KMS-11 (cell line): Measurements from ENCODE around the gene SPIRE2.
"Not testable (repeated sequence)": the region's sequence is repeated elsewhere in the genome, so short reads cannot be mapped to it uniquely, and the experiment has no call there.

Experiments used
- H2AFZ ChIP-seq: fragments of 200-600 bp; sonication (generic); 2 replicates; pipeline ENCODE4 v1.6.1; 2016; ENCODE audit warnings: antibody characterized with exemption, mixed run types, low read depth
- H3K27ac ChIP-seq: fragments of 200-600 bp; sonication (generic); 2 replicates; pipeline ENCODE4 v1.6.1; 2016; ENCODE audit warnings: mild to moderate bottlenecking, mixed run types
- H3K27me3 ChIP-seq: fragments of 200-600 bp; sonication (generic); 2 replicates; pipeline ENCODE4 v1.6.1; 2017; ENCODE audit warnings: mild to moderate bottlenecking, low read depth, mixed run types, moderate library complexity; ENCODE audit not compliant: insufficient read depth
- H3K36me3 ChIP-seq: fragments of 200-600 bp; sonication (generic); 2 replicates; pipeline ENCODE4 v1.6.1; 2017; ENCODE audit warnings: mild to moderate bottlenecking, mixed run types; ENCODE audit not compliant: insufficient read depth
- H3K4me1 ChIP-seq: fragments of 200-600 bp; sonication (generic); 2 replicates; pipeline ENCODE4 v1.6.1; 2016; ENCODE audit warnings: mild to moderate bottlenecking, low read depth, mixed run types; ENCODE audit not compliant: poor library complexity, severe bottlenecking
- H3K4me2 ChIP-seq: fragments of 200-600 bp; sonication (generic); 2 replicates; pipeline ENCODE4 v1.7.0; 2016; ENCODE audit warnings: mild to moderate bottlenecking, mixed run types
- H3K4me3 ChIP-seq: fragments of 200-600 bp; sonication (generic); IDR thresholded peaks from 2 replicates; pipeline ENCODE4 v1.6.1; 2017; ENCODE audit warnings: low read depth, low read length, mixed read lengths; ENCODE audit not compliant: insufficient read depth
- H3K79me2 ChIP-seq: fragments of 200-600 bp; sonication (generic); 2 replicates; pipeline ENCODE4 v1.6.1; 2016; ENCODE audit warnings: low read depth, mixed run types; ENCODE audit not compliant: insufficient read depth
- H3K9ac ChIP-seq: fragments of 200-600 bp; sonication (generic); 2 replicates; pipeline ENCODE4 v1.6.1; 2016; ENCODE audit warnings: mild to moderate bottlenecking, mixed run types
- H4K20me1 ChIP-seq: fragments of 200-600 bp; sonication (generic); 2 replicates; pipeline ENCODE4 v1.6.1; 2016; ENCODE audit warnings: mild to moderate bottlenecking, mixed run types; ENCODE audit not compliant: insufficient read depth
- TF ChIP-seq, protein P1 (sequence below): fragments of 200-600 bp; sonication (generic); conservative IDR thresholded peaks from 2 replicates; pipeline ENCODE4 v1.6.1; 2017; ENCODE audit warnings: low read depth, mild to moderate bottlenecking, antibody characterized with exemption, low read length, moderate library complexity, mixed read lengths

The SPIRE2 gene, protein sequence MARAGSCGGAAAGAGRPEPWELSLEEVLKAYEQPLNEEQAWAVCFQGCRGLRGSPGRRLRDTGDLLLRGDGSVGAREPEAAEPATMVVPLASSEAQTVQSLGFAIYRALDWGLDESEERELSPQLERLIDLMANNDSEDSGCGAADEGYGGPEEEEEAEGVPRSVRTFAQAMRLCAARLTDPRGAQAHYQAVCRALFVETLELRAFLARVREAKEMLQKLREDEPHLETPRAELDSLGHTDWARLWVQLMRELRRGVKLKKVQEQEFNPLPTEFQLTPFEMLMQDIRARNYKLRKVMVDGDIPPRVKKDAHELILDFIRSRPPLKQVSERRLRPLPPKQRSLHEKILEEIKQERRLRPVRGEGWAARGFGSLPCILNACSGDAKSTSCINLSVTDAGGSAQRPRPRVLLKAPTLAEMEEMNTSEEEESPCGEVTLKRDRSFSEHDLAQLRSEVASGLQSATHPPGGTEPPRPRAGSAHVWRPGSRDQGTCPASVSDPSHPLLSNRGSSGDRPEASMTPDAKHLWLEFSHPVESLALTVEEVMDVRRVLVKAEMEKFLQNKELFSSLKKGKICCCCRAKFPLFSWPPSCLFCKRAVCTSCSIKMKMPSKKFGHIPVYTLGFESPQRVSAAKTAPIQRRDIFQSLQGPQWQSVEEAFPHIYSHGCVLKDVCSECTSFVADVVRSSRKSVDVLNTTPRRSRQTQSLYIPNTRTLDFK

DNA sequence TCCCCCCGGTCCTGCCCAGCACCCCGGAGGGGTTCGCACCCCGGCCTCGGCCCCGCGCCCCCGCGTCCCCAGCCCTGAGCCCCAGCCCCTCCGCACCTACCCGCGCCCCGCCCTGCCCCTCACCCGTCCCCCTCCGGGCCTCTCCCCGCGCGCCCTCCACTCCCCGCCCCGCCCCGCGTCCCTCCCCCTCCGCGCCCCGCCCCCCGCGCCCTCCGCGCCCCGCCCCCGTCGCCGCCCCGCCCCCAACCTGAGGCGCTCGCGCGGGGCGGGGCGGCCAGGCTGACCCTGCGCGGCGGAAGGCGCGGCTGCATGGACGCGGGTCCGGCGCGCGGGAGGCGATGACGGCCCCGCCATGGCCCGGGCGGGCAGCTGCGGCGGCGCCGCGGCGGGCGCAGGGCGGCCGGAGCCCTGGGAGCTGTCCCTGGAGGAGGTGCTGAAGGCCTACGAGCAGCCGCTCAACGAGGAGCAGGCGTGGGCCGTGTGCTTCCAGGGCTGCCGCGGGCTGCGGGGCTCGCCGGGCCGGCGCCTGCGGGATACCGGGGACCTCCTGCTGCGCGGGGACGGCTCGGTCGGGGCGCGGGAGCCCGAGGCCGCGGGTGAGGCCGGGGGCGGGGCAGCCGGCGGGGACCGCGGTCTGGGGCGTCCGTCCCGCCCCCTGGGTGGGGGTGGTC, at the start of gene SPIRE2:
TSS of gene SPIRE2 (plus strand) at position 277 of the 671 bp plus-strand sequence. CDS start at position 353, 76 bp downstream.
- Histone ChIP-seq H4K20me1 (no peaks in the 10 kb centered on the region), H3K9ac (no peak within 1 kb of the TSS; the same call in 1 of the 2 replicates), H3K27me3 (peaks cover 12% of the 10 kb centered on the region; the same call in 1 of the 2 replicates), H2AFZ (peak within 1 kb of the TSS; percentile 78), H3K4me1 (peaks cover 10% of the 10 kb centered on the region), H3K27ac (no peak within 1 kb of the TSS), H3K36me3 (no peaks in the 10 kb centered on the region), H3K4me2 (peak within 1 kb of the TSS; percentile 93), H3K79me2 (no peaks in the 10 kb centered on the region), H3K4me3 (no peak within 1 kb of the TSS)
- TF ChIP-seq, protein P1, sequence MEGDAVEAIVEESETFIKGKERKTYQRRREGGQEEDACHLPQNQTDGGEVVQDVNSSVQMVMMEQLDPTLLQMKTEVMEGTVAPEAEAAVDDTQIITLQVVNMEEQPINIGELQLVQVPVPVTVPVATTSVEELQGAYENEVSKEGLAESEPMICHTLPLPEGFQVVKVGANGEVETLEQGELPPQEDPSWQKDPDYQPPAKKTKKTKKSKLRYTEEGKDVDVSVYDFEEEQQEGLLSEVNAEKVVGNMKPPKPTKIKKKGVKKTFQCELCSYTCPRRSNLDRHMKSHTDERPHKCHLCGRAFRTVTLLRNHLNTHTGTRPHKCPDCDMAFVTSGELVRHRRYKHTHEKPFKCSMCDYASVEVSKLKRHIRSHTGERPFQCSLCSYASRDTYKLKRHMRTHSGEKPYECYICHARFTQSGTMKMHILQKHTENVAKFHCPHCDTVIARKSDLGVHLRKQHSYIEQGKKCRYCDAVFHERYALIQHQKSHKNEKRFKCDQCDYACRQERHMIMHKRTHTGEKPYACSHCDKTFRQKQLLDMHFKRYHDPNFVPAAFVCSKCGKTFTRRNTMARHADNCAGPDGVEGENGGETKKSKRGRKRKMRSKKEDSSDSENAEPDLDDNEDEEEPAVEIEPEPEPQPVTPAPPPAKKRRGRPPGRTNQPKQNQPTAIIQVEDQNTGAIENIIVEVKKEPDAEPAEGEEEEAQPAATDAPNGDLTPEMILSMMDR = no peak

DNA sequence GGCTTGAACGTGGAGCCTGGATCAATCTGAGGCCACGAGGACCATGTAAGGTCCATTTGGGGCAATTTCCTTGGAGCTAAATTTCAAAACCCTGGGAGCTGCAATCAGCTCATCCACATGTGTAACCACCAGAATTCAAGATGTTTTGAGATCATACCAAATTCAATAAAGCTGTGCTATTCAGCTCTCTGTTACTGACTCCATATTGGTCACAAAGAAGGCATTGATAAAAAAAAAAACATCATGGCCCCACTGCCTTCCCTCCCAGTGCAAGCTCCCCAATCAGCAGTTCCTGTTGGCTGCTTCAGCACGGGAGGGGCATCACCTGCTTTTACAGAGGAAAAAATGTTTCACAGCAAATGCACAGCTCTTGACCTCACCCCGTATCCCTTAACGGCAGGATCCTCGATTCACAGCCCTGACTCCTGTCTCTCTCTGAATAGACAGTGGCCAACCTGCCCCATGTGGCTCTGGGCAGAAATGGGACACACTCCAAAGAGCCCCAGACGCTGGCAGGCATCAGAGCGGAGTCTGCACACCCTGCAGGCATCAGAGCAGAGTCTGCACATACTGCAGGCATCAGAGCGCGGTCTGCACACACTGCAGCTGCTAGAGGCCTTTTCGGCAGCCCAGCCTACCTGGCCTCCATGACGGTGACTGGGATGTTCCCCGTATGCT, 48.9 kb upstream of the SPIRE2 start:
- Histone ChIP-seq H3K79me2 (no peaks in the 10 kb centered on the region; the same call in 1 of the 2 replicates), H4K20me1 (no peaks in the 10 kb centered on the region), H3K4me2 (no peak overlapping the region), H3K27ac (no peak overlapping the region), H3K27me3 (no peaks in the 10 kb centered on the region), H3K36me3 (peaks cover 16% of the 10 kb centered on the region; the same call in 1 of the 2 replicates), H3K9ac (no peak overlapping the region), H3K4me1 (no peaks in the 10 kb centered on the region), H3K4me3 (no peak overlapping the region), H2AFZ (no peak overlapping the region)
- TF ChIP-seq, protein P1 = no peak

DNA sequence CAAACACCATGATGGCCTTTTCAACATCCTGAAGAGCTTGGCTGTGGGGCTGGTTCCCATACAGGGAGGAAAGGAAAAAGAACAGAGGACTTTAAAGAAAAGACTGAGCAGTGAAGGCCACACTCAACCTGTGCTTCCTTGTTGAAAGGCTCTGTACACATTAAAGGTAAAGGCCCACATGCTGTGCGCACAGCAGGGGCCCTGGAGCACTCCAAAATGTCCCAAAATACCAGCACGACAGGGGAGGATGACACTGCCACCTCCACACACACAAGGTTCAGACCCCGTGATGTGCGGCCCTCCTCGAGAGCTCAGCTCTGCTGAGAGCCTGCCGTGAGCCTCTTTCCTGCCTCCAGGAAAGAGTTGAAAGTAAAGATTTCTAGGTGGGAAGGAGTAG, 48.4 kb upstream of the SPIRE2 start:
- Histone ChIP-seq H3K4me3 (no peak overlapping the region), H3K4me2 (no peak overlapping the region), H3K27me3 (no peaks in the 10 kb centered on the region), H3K9ac (no peak overlapping the region), H3K79me2 (no peaks in the 10 kb centered on the region; the same call in 1 of the 2 replicates), H3K36me3 (peaks cover 18% of the 10 kb centered on the region; the same call in 1 of the 2 replicates), H2AFZ (no peak overlapping the region), H3K4me1 (no peaks in the 10 kb centered on the region), H4K20me1 (no peaks in the 10 kb centered on the region), H3K27ac (no peak overlapping the region)
- TF ChIP-seq, protein P1 = no peak

DNA sequence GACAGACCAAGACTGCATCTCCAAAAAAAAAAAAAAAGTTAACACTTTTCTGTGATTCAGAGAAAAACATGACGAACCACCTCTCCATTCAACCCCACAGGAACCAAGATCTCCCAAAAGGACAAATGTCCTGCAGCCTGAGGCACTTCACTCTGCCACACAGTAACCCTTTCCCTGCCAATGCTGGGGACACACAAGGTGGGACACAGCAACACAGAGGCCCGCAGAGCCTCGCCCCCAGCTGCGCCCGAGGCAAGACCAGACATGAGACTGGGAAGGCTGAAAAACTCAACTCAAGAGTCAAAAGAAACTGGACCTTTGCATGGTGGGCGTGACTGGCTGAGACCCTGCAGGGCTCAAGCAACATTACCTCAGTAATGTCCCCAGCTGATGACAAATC, 45.8 kb upstream of the SPIRE2 start:
- Histone ChIP-seq H3K36me3 (peaks cover 13% of the 10 kb centered on the region; the same call in 1 of the 2 replicates), H3K27ac (no peak overlapping the region), H3K9ac (no peak overlapping the region), H3K79me2 (peaks cover 7% of the 10 kb centered on the region; the same call in 1 of the 2 replicates), H3K4me3 (no peak overlapping the region), H3K4me1 (no peaks in the 10 kb centered on the region), H4K20me1 (no peaks in the 10 kb centered on the region), H2AFZ (no peak overlapping the region), H3K27me3 (no peaks in the 10 kb centered on the region), H3K4me2 (no peak overlapping the region)
- TF ChIP-seq, protein P1 = no peak

DNA sequence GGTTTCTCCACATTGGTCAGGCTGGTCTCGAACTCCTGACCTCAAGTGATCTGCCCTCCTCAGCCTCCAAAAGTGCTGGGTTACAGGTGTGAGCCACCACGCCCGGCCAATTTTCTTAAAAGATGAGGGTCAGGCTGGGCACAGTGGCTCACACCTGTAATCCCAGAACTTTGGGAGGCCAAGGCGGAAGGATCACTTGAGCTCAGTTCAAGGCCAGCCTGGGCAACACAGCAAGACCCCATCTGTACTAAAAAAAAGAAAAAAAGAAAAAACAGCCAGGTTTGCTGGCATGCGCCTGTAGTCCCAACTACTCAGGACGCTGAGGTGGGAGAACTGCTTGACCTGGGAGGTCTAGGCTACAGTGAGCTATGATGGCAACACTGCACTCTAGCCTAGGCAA, 44.3 kb upstream of the SPIRE2 start:
- not testable (repeated sequence) for H3K27ac ChIP-seq, H3K4me3 ChIP-seq, H3K9ac ChIP-seq, H2AFZ ChIP-seq, H3K27me3 ChIP-seq, H3K4me2 ChIP-seq, H3K4me1 ChIP-seq, H4K20me1 ChIP-seq
- Histone ChIP-seq H3K79me2 (peaks cover 16% of the 10 kb centered on the region; the same call in 1 of the 2 replicates), H3K36me3 (peaks cover 10% of the 10 kb centered on the region; the same call in 1 of the 2 replicates)
